ENCODE results near the gene ANP32D. TPM values are rescaled to one million over a fixed set of nuclear protein-coding genes. Genes with fewer than 3 reads are reported as not detected.
"Not testable (repeated sequence)": the region's sequence is repeated elsewhere in the genome, so short reads cannot be mapped to it uniquely, and the experiment has no call there.

ANP32D gene
- not detected for total RNA-seq
- long read RNA-seq = 0 reads

GRCh38 chr12:48472259-48472658 lies at the start of gene ANP32D:
Gene ANP32D, plus strand, starts transcription at chr12:48472559. Its CDS starts 106 bp downstream, at chr12:48472665.
- ATAC-seq (no peak), DNase-seq (no peak)
- intact Hi-C loops (cut with DNase I) = no loop called here

- intact Hi-C loops (cut with DNase I) = no loop called here
- ATAC-seq (no peak), DNase-seq (no peak)
Observed at GRCh38 chr12:48423171-48423570, 49.2 kb upstream of the ANP32D start.

GRCh38 chr12:48424644-48425043 lies 47.7 kb upstream of the ANP32D start:
- DNase-seq = no peak
- intact Hi-C loops (cut with DNase I) = no loop called here
- no peak for ATAC-seq

GRCh38 chr12:48434016-48434415 lies 38.3 kb upstream of the ANP32D start:
- ATAC-seq; intact Hi-C loops (cut with DNase I); DNase-seq: not testable (repeated sequence)

GRCh38 chr12:48441069-48441468 lies 31.3 kb upstream of the ANP32D start:
- ATAC-seq = peak in 1 of 2 donors; percentile 24
- DNase-seq = no peak
- intact Hi-C loops (cut with DNase I) = no loop called here

- DNase-seq (no peak), ATAC-seq (no peak)
- intact Hi-C loops (cut with DNase I) = no loop called here
Observed at GRCh38 chr12:48442179-48442847, 30.0 kb upstream of the ANP32D start.

GRCh38 chr12:48445538-48445937 lies 26.8 kb upstream of the ANP32D start:
- ATAC-seq (no peak), DNase-seq (no peak)
- intact Hi-C loops (cut with DNase I) = no loop called here

- ATAC-seq = peak; percentile 22 to 50
- DNase-seq = no peak
- intact Hi-C loops (cut with DNase I) = no loop called here
Observed at GRCh38 chr12:48446161-48446776, 26.1 kb upstream of the ANP32D start.

GRCh38 chr12:48447755-48448154 lies 24.6 kb upstream of the ANP32D start:
- intact Hi-C loops (cut with DNase I) = no loop called here
- ATAC-seq = no peak
- DNase-seq = no peak

GRCh38 chr12:48451372-48451771 lies 21.0 kb upstream of the ANP32D start:
- ATAC-seq (no peak), DNase-seq (no peak)
- intact Hi-C loops (cut with DNase I) = no loop called here

GRCh38 chr12:48452961-48453360 lies 19.4 kb upstream of the ANP32D start:
- ATAC-seq; intact Hi-C loops (cut with DNase I): not testable (repeated sequence)

GRCh38 chr12:48454667-48455066 lies 17.7 kb upstream of the ANP32D start:
- intact Hi-C loops (cut with DNase I) = no loop called here
- DNase-seq (no peak), ATAC-seq (peak in 1 of 2 donors; percentile 49)

More at GRCh38 chr12:48452961-48453360, 19.4 kb upstream of the ANP32D start:
- DNase-seq = not testable (repeated sequence)

GRCh38 chr12:48455116-48455515 lies 17.2 kb upstream of the ANP32D start:
- no peak for DNase-seq
- ATAC-seq = no peak
- intact Hi-C loops (cut with DNase I) = no loop called here

- intact Hi-C loops (cut with DNase I) = no loop called here
- no peak for DNase-seq
- peak in 1 of 2 donors; percentile 80 for ATAC-seq
Observed at GRCh38 chr12:48459259-48459658, 13.1 kb upstream of the ANP32D start.

GRCh38 chr12:48469027-48469426 lies 3.3 kb upstream of the ANP32D start:
- intact Hi-C loops (cut with DNase I); ATAC-seq; DNase-seq: not testable (repeated sequence)

GRCh38 chr12:48473061-48473460 lies 702 bp downstream of the ANP32D start:
- ATAC-seq (no peak), DNase-seq (no peak)
- intact Hi-C loops (cut with DNase I) = no loop called here

GRCh38 chr12:48474497-48474896 lies 2.1 kb downstream of the ANP32D start:
- ATAC-seq; intact Hi-C loops (cut with DNase I); DNase-seq: not testable (repeated sequence)

- intact Hi-C loops (cut with DNase I) = no loop called here
- ATAC-seq = no peak
Observed at GRCh38 chr12:48482198-48482597, 9.8 kb downstream of the ANP32D start, which contains the start of gene C12orf54. Gene C12orf54, plus strand, starts transcription at chr12:48482498. Its CDS starts 799 bp downstream, at chr12:48483297.

GRCh38 chr12:48482930-48483329 lies 10.6 kb downstream of the ANP32D start:
- no peak for ATAC-seq
- intact Hi-C loops (cut with DNase I) = no loop called here
- no peak for DNase-seq

More at GRCh38 chr12:48482198-48482597, 9.8 kb downstream of the ANP32D start, which contains the start of gene C12orf54:
- no peak for DNase-seq

- no peak for ATAC-seq
- intact Hi-C loops (cut with DNase I) = no loop called here
Observed at GRCh38 chr12:48486261-48486660, 13.9 kb downstream of the ANP32D start.

GRCh38 chr12:48486679-48487078 lies 14.3 kb downstream of the ANP32D start:
- intact Hi-C loops (cut with DNase I) = no loop called here
- DNase-seq = no peak
- ATAC-seq = no peak

More at GRCh38 chr12:48486261-48486660, 13.9 kb downstream of the ANP32D start:
- no peak for DNase-seq

Measured in left cardiac atrium (tissue), 4 donors.